ENCODE data around the gene NEAT1. TPM values are rescaled to one million over a fixed set of nuclear protein-coding genes. Genes with fewer than 3 reads are reported as not detected.

Gene NEAT1
- total and polyA plus RNA-seq, 2 experiments from 2014 or later, result 5.3 to 7.2 TPM

DNA sequence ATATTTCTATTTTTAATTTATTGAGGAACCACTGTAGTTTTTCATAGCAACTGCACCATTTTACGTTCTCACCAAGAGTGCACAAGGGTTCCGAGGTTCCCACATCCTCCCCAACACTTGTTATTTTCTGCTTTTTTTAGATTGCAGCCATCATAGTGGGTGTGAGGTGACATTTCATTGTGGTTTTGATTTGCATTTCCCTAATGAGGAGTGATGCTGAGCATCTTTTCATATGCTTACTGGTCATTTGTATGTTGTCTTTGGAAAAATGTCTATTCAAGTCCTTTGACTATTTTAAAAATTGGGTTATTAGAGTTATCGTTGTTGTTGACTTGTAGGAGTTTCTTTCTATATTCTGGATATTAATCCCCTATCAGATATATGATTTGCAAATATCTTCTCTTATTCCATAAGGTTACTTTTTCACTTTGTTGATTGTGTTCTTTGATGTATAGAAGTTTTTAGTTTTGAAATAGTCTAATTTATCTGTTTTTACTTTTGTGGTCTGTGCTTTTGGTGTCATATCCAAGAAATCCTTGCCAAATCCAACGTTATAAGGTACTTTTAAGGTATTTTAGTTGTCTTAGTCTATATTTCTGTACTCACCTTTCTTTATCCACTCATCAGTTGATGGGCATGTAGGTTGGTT lies 9.0 kb downstream of the NEAT1 start (continued):
- TF ChIP-seq, protein P1, sequence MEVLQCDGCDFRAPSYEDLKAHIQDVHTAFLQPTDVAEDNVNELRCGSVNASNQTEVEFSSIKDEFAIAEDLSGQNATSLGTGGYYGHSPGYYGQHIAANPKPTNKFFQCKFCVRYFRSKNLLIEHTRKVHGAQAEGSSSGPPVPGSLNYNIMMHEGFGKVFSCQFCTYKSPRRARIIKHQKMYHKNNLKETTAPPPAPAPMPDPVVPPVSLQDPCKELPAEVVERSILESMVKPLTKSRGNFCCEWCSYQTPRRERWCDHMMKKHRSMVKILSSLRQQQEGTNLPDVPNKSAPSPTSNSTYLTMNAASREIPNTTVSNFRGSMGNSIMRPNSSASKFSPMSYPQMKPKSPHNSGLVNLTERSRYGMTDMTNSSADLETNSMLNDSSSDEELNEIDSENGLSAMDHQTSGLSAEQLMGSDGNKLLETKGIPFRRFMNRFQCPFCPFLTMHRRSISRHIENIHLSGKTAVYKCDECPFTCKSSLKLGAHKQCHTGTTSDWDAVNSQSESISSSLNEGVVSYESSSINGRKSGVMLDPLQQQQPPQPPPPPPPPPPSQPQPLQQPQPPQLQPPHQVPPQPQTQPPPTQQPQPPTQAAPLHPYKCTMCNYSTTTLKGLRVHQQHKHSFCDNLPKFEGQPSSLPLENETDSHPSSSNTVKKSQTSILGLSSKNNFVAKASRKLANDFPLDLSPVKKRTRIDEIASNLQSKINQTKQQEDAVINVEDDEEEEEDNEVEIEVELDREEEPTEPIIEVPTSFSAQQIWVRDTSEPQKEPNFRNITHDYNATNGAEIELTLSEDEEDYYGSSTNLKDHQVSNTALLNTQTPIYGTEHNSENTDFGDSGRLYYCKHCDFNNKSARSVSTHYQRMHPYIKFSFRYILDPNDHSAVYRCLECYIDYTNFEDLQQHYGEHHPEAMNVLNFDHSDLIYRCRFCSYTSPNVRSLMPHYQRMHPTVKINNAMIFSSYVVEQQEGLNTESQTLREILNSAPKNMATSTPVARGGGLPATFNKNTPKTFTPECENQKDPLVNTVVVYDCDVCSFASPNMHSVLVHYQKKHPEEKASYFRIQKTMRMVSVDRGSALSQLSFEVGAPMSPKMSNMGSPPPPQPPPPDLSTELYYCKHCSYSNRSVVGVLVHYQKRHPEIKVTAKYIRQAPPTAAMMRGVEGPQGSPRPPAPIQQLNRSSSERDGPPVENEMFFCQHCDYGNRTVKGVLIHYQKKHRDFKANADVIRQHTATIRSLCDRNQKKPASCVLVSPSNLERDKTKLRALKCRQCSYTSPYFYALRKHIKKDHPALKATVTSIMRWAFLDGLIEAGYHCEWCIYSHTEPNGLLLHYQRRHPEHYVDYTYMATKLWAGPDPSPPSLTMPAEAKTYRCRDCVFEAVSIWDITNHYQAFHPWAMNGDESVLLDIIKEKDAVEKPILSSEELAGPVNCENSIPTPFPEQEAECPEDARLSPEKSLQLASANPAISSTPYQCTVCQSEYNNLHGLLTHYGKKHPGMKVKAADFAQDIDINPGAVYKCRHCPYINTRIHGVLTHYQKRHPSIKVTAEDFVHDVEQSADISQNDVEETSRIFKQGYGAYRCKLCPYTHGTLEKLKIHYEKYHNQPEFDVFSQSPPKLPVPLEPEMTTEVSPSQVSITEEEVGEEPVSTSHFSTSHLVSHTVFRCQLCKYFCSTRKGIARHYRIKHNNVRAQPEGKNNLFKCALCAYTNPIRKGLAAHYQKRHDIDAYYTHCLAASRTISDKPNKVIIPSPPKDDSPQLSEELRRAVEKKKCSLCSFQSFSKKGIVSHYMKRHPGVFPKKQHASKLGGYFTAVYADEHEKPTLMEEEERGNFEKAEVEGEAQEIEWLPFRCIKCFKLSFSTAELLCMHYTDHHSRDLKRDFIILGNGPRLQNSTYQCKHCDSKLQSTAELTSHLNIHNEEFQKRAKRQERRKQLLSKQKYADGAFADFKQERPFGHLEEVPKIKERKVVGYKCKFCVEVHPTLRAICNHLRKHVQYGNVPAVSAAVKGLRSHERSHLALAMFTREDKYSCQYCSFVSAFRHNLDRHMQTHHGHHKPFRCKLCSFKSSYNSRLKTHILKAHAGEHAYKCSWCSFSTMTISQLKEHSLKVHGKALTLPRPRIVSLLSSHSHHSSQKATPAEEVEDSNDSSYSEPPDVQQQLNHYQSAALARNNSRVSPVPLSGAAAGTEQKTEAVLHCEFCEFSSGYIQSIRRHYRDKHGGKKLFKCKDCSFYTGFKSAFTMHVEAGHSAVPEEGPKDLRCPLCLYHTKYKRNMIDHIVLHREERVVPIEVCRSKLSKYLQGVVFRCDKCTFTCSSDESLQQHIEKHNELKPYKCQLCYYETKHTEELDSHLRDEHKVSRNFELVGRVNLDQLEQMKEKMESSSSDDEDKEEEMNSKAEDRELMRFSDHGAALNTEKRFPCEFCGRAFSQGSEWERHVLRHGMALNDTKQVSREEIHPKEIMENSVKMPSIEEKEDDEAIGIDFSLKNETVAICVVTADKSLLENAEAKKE (CRISPR knock-in tag; IDR thresholded peaks at IDR 0.05), result no peak
- TF ChIP-seq ZNF114 (CRISPR knock-in tag; IDR thresholded peaks at IDR 0.05) (no peak), STAT1 (IDR thresholded peaks at IDR 0.05; ENCODE audit: unreplicated experiment) (no peak), NANOG (IDR thresholded peaks at IDR 0.05; ENCODE audit: borderline replicate concordance) (no peak), ZNF331 (CRISPR knock-in tag; IDR thresholded peaks at IDR 0.05; ENCODE audit: low read depth) (no peak), EZH2 (IDR thresholded peaks at IDR 0.05; ENCODE audit: low read depth, unreplicated experiment) (no peak), POLR2AphosphoS5 (IDR thresholded peaks at IDR 0.05; ENCODE audit: low read depth) (no peak)

DNA sequence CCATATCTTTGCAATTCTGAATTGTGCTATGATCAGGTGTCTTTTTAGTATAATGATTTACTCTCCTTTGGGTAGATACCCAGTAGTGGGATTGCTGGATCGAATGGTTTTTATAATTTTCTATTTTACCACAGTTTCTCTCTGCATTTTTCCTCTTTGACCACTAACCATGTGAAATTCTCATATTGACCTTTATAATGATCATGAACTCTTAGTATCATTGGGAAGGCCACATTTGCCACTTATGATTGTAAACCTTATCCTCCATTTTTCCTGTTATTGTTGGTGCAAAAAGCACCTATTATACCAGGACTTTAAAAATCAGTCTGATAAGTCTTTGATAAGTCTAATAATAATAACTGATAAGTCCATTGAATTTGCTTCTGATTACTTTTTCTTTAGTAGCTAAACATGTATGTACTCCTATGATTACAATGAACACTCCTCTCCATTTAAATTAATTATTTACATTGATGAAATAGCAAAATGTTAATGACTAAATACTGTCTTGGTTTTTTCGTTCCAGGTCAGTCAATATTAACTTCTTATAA lies 9.6 kb downstream of the NEAT1 start:
- no peaks in the 10 kb centered on the region for H4K20me1 ChIP-seq (replicated peaks; ENCODE audit: insufficient read depth)
- no peak overlapping the region for H2AFZ ChIP-seq
- peaks cover 20% of the 10 kb centered on the region for H3K4me1 ChIP-seq (ENCODE audit: insufficient read depth)
- no peaks in the 10 kb centered on the region for H3K9me2 ChIP-seq (ENCODE audit: insufficient read depth)
- no peak overlapping the region for H3K4me2 ChIP-seq
- Mint-ChIP-seq H3K4me1 (peaks cover 29% of the 10 kb centered on the region), H3K9me3 (no peaks in the 10 kb centered on the region), H3K27me3 (ENCODE audit: insufficient read depth, low read depth, poor library complexity) (peaks cover 4% of the 10 kb centered on the region), H3K27ac (no peak overlapping the region), H3K4me3 (no peak overlapping the region), H3K36me3 (ENCODE audit: low read depth) (no peaks in the 10 kb centered on the region)
- H3K36me3 ChIP-seq (ENCODE audit: insufficient read depth), result no peaks in the 10 kb centered on the region
- no peaks in the 10 kb centered on the region for H3K27me3 ChIP-seq (ENCODE audit: insufficient read depth)
- H3F3A ChIP-seq (replicated peaks; ENCODE audit: low read depth), result no peaks in the 10 kb centered on the region
- H3K79me2 ChIP-seq (replicated peaks; ENCODE audit: insufficient read depth), result no peaks in the 10 kb centered on the region
- no peak overlapping the region for H3K27ac ChIP-seq (ENCODE audit: low read depth)
- DNase-seq (ENCODE audit: low spot score) (no peak), ATAC-seq (no peak)
- H3K4me3 ChIP-seq, result no peak overlapping the region
- no peak for TF ChIP-seq NANOG (IDR thresholded peaks at IDR 0.05; ENCODE audit: borderline replicate concordance)

All from GM23338 (cell line).